Colonic mucosa (tissue), 4 donors: ENCODE measurements around the gene TRPV3. TPM values are rescaled to one million over a fixed set of nuclear protein-coding genes. Genes with fewer than 3 reads are reported as not detected.
"Not testable (repeated sequence)": the region's sequence is repeated elsewhere in the genome, so short reads cannot be mapped to it uniquely, and the experiment has no call there.

Experiments used
- DNase-seq: peaks from one replicate; pipeline ENCODE4 v3.0.0-alpha.2; 2020
- H3K27ac ChIP-seq: fragments of 200-600 bp; one replicate; pipeline ENCODE4 v1.8.0; 2021
- H3K27me3 ChIP-seq: fragments of 200-600 bp; one replicate; pipeline ENCODE4 v1.8.0; 2021
- H3K36me3 ChIP-seq: fragments of 200-600 bp; one replicate; pipeline ENCODE4 v1.8.0; 2021
- H3K4me1 ChIP-seq: fragments of 200-600 bp; one replicate; pipeline ENCODE4 v1.8.0; 2021; ENCODE audit warnings: mild to moderate bottlenecking
- H3K4me3 ChIP-seq: fragments of 200-600 bp; one replicate; pipeline ENCODE4 v1.8.0; 2021
- H3K9ac ChIP-seq, 2 donors: one replicate each; pipeline ENCODE4 v1.7.0; 2013; ENCODE audit warnings: control low read depth in 2 of 2, low read depth in 2 of 2, low read length in 2 of 2
- H3K9me3 ChIP-seq: fragments of 200-600 bp; one replicate; pipeline ENCODE4 v1.8.0; 2021
- CTCF ChIP-seq: fragments of 200-600 bp; IDR thresholded peaks from one replicate; pipeline ENCODE4 v1.8.0; 2022; ENCODE audit warnings: antibody characterized with exemption, mild to moderate bottlenecking
- intact Hi-C: fragments of 100-400 bp; cut with DNase I; formaldehyde crosslinking; loops from one replicate; pipeline ENCODE4 v1.14.1; 2022
- total RNA-seq, 2 donors: library from RNA; stranded (reverse); fragmentation: NEBNext Ultra II Directional in 1 of 2; extraction: Animal tissue kit (Norgen Biotek cat#: 25700) in 1 of 2; gene quantifications; one replicate each; pipeline ENCODE4 v1.2.1, GENCODE V29; 2021
- donor health status: healthy.
- donor health status: DM: no; HTN: no; CAD: no.
- donor health status: DM: no; HTN: no; CAD: no.

The TRPV3 gene
- total RNA-seq, 2 donors from 2014 or later, result 2.3 to 7.4 TPM

- no peak overlapping the region for H3K27ac ChIP-seq
- no peak for TF ChIP-seq CTCF
- no peak overlapping the region for H3K9ac ChIP-seq
- intact Hi-C loops, result no loop called here
- no peaks in the 10 kb centered on the region for H3K9me3 ChIP-seq
- H3K4me3 ChIP-seq, result no peak overlapping the region
- DNase-seq, result no peak
- no peaks in the 10 kb centered on the region for H3K36me3 ChIP-seq
- no peaks in the 10 kb centered on the region for H3K4me1 ChIP-seq
- no peaks in the 10 kb centered on the region for H3K27me3 ChIP-seq
Observed at GRCh38 chr17:3583456-3583855, 25.8 kb upstream of the TRPV3 start.

DNA sequence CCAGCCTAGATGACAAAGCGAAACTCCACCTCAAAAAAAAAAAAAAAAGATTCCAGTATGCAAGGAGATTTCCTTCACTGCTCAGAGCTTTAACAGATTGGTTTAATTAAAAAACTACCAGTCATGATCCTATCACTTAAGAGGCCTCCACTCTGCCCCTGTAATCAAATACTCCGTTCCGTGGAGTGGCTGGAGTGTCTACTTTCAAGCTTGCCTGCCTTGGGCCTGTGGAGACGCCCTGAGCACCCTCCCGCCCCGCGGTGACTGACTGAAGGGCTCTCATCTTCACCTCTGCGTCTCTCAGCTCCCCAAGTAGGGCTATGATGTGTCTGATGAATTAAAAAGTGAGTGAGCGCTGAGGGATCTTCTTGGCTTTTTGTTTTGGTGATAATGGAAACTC is 25.3 kb upstream of the TRPV3 start:
- intact Hi-C loops, result no loop called here
- H3K27me3 ChIP-seq, result no peaks in the 10 kb centered on the region

GRCh38 chr17:3578667-3579066 is 21.1 kb upstream of the TRPV3 start:
- H3K4me1 ChIP-seq, H3K27me3 ChIP-seq, H3K9me3 ChIP-seq, DNase-seq, H3K9ac ChIP-seq, H3K4me3 ChIP-seq, H3K27ac ChIP-seq, H3K36me3 ChIP-seq, intact Hi-C loops: not testable (repeated sequence)

More for the DNA sequence above, 25.3 kb upstream of the TRPV3 start:
- no peak for TF ChIP-seq CTCF
- no peak overlapping the region for H3K4me3 ChIP-seq
- no peak overlapping the region for H3K27ac ChIP-seq
- H3K9me3 ChIP-seq, result no peaks in the 10 kb centered on the region
- H3K36me3 ChIP-seq, result no peaks in the 10 kb centered on the region
- no peak overlapping the region for H3K9ac ChIP-seq
- DNase-seq, result no peak
- H3K4me1 ChIP-seq, result no peaks in the 10 kb centered on the region

- no peak overlapping the region for H3K27ac ChIP-seq
- no peak overlapping the region for H3K9ac ChIP-seq
- no peaks in the 10 kb centered on the region for H3K4me1 ChIP-seq
- no peaks in the 10 kb centered on the region for H3K36me3 ChIP-seq
- H3K4me3 ChIP-seq, result no peak overlapping the region
- TF ChIP-seq CTCF, result no peak
- no peaks in the 10 kb centered on the region for H3K27me3 ChIP-seq
- intact Hi-C loops, result no loop called here
- H3K9me3 ChIP-seq, result no peaks in the 10 kb centered on the region
- DNase-seq, result no peak
Observed at GRCh38 chr17:3576970-3577369, 19.4 kb upstream of the TRPV3 start.

DNA sequence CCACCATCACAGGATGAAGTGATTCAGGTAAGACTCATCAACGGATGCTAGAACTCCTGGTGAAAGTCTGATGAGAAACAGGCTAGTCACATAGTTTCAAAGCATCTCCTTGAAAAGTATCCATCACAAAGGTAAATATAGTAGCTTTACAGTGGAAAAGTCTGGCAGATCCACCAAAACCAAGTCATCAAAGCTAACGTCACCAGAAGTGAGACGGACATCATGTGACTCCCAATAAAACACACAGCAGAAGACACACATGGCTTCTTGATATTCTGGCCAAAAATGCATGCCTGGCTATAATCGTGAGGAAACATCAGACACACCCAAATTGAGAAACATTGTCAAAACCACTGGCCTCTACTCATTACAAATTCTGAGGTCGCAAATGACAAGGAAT is 17.9 kb upstream of the TRPV3 start:
- TF ChIP-seq CTCF, result no peak
- H3K9me3 ChIP-seq, result no peaks in the 10 kb centered on the region
- H3K4me3 ChIP-seq, result no peak overlapping the region
- no peaks in the 10 kb centered on the region for H3K36me3 ChIP-seq
- no peak overlapping the region for H3K27ac ChIP-seq
- no peak overlapping the region for H3K9ac ChIP-seq
- DNase-seq, result no peak
- intact Hi-C loops, result no loop called here
- H3K4me1 ChIP-seq, result no peaks in the 10 kb centered on the region
- no peaks in the 10 kb centered on the region for H3K27me3 ChIP-seq

DNA sequence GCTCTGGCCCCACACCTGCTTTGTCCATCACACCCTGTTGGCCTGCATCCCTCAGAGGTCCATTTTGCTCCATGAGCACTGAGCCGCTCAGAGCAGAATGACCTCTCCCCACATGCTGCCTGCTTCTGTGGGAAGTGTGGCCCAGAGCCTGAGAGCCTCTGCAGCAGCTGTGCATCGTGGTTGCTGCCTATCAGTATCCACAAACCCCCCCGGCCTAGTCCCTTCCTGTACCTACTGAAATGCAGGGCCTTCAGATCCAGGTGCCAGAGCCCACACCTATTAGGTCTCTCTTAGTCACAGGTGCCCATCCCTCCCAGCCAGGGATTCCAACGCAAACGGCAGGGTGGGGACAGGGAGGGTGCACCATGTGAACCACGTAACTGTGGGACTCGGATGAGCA is 16.6 kb upstream of the TRPV3 start:
- DNase-seq, result no peak
- Histone ChIP-seq H3K27ac (no peak overlapping the region), H3K36me3 (no peaks in the 10 kb centered on the region), H3K27me3 (no peaks in the 10 kb centered on the region), H3K9ac (no peak overlapping the region), H3K9me3 (no peaks in the 10 kb centered on the region), H3K4me3 (no peak overlapping the region), H3K4me1 (no peaks in the 10 kb centered on the region)
- TF ChIP-seq CTCF, result no peak
- intact Hi-C loops, result no loop called here
